ENCODE results near the gene HOXA9. TPM values are rescaled to one million over a fixed set of nuclear protein-coding genes. Genes with fewer than 3 reads are reported as not detected.

HOXA9 gene
- total RNA-seq, 1 experiment from 2014 or later, result 91.0 TPM

- no peak for TF ChIP-seq CTCF (IDR thresholded peaks at IDR 0.05 in 2 of 3, conservative IDR thresholded peaks at IDR 0.05 in 1 of 3; ENCODE audit: borderline replicate concordance in 1 of 3, insufficient read depth in 1 of 3, low read depth in 2 of 3, low read length in 2 of 3)
- TF ChIP-seq CBX3 (IDR thresholded peaks at IDR 0.05; ENCODE audit: low read depth), result no peak
- no peak for TF ChIP-seq SP1 (IDR thresholded peaks at IDR 0.05; ENCODE audit: low read depth)
- TF ChIP-seq SRF (IDR thresholded peaks at IDR 0.05; ENCODE audit: low read depth), result no peak
- TF ChIP-seq MAX (IDR thresholded peaks at IDR 0.05), result no peak
- TF ChIP-seq ATF3 (IDR thresholded peaks at IDR 0.05), result no peak
- no peak for TF ChIP-seq ELF1 (IDR thresholded peaks at IDR 0.05; ENCODE audit: borderline replicate concordance, low read depth)
- no peak for TF ChIP-seq POLR2AphosphoS5 (IDR thresholded peaks at IDR 0.05; ENCODE audit: low read depth, low read length)
- TF ChIP-seq ZBTB33 (IDR thresholded peaks at IDR 0.05; ENCODE audit: extremely low read depth, insufficient replicate concordance, low read length), result no peak
- TF ChIP-seq ZFX (IDR thresholded peaks at IDR 0.05), result no peak
Observed at GRCh38 chr7:27156916-27157701, 8.2 kb downstream of the HOXA9 start (continued).
